ENCODE measurements around the gene ZNF609.
"Not testable (repeated sequence)": the region's sequence is repeated elsewhere in the genome, so short reads cannot be mapped to it uniquely, and the experiment has no call there.

Gene ZNF609

GRCh38 chr15:64586984-64587383 is 126.6 kb downstream of the ZNF609 start:
- DNase-seq, result no peak

DNA sequence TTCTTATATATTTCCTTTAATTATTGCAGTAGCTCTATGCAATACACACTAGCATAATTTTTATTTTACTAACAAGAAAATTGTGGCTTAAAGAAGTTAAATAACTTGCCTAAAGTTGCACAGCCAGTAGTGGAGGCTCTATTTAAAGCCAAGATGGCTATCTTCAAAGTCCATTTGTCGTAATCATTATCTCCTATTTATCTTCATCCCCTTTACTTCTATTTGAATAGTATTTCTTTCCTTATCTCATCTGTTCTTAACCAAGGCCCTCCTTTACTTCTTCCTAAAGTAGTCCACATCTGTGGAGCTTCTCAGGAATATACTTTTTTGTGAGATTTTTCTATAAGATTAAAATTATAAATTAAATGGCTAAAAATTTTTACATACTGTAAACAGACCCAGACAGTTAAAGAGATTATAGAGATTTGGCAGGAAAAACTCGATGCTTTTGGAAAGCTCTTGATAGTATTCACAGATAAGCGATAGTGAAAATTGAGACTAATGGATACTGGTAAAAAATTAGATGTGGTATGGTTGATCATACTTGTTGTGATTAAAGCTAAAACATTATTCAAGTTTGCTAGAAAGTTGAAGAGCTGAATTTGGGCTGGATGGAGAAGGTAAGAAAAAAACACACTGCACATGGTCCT is 129.2 kb downstream of the ZNF609 start:
- DNase-seq, result no peak

- DNase-seq, result not testable (repeated sequence)
Measured at GRCh38 chr15:64592845-64593244, 132.5 kb downstream of the ZNF609 start.

- peak; percentile 5 for DNase-seq
Measured at GRCh38 chr15:64596701-64597476, 136.5 kb downstream of the ZNF609 start.

GRCh38 chr15:64597477-64597822 is 137.1 kb downstream of the ZNF609 start:
- DNase-seq, result no peak

- DNase-seq, result no peak
Measured at GRCh38 chr15:64599226-64599625, 138.8 kb downstream of the ZNF609 start.

GRCh38 chr15:64599716-64600115 is 139.3 kb downstream of the ZNF609 start:
- DNase-seq, result no peak

DNA sequence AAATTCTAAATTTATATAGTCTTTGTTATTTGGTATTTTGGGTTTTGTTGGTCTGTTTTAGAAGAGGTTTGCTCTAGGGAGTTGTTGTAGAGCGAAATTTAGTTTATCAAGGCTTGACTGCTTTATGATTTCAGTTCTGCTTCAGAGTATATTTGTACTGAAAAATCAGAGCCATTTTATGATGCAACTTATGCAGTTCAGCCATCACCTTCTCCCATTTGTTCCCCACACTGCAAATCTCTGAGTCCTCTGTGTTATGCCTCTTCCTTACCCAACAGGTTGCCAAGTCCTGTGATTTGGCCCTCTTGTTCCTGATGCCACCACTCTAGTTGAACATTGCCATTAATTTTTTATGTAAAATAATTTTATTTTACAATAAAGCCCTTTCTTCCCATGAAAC is 140.4 kb downstream of the ZNF609 start:
- no peak for DNase-seq

DNA sequence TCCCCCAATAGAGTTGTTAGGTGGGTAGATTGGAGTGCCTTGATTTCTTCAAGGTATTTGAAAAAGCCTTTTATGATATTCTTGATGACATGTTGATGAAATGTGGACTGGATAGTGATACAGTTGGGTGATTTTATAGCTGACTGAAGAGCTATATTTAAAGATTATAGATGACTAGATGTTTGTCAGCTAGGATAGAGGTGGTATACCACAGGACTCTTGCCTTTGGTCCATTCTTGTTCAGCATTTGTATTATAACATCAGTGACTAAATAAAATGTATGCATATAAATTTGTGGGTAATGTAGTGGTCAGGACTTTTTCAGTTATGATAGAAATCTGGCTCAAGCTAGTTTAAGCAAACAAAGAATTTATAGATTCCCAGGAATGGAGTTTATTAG is 143.9 kb downstream of the ZNF609 start:
- DNase-seq, result no peak

GRCh38 chr15:64607416-64607815 is 147.0 kb downstream of the ZNF609 start:
- DNase-seq, result not testable (repeated sequence)

DNA sequence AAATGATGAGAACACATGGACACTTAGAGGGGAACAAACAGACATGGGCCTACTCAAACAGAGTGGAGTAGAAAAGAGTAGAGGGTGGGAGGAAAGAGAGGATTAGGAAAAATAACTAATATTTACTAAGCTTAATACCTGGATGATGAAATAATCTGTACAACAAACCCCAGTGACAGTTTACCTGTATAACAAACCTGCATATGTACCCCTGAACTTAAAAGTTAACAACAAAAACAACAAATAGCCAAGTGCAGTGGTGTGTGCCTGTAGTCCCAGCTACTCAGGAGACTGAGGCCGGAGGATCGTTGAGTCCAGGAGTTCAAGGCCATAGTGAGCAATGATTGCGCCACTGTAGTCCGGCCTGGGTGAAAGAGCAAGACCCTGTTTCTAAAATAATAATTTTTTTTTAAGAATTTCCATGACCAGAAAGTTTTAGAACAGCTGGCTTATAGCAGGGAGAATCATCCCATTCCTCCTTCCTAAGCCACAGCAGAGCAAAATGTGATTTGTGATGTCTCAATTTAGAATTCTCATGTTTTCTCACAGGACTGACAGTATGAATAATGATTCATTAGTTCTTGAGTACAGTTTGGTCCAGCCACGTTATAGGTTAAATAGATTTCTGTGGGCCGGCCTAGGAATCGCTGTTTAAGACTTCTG is 150.0 kb downstream of the ZNF609 start:
- no peak for DNase-seq

- DNase-seq, result no peak
Measured at GRCh38 chr15:64611085-64611725, 150.8 kb downstream of the ZNF609 start.

DNA sequence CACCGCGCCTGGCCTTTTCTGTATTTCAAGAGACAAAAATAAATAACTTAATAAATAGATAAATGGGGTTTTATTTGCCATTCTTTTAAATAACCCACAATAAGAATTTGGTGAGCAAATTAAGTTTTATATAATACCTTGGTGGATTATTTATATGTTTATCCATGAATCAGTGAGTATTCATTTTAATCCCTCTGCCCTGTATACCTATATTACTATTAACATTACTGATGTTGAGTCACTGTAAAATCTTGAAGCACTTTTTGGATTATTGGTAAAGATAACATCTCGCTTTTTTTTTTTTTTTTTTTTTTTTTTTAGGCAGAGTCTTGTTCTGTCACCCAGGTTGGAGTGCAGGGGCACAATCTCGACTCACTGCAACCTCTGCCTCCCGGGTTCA is 154.1 kb downstream of the ZNF609 start:
- DNase-seq, result no peak

GRCh38 chr15:64617727-64618126 is 157.3 kb downstream of the ZNF609 start:
- DNase-seq, result no peak

- DNase-seq, result no peak
Measured at GRCh38 chr15:64618138-64618537, 157.8 kb downstream of the ZNF609 start.

DNA sequence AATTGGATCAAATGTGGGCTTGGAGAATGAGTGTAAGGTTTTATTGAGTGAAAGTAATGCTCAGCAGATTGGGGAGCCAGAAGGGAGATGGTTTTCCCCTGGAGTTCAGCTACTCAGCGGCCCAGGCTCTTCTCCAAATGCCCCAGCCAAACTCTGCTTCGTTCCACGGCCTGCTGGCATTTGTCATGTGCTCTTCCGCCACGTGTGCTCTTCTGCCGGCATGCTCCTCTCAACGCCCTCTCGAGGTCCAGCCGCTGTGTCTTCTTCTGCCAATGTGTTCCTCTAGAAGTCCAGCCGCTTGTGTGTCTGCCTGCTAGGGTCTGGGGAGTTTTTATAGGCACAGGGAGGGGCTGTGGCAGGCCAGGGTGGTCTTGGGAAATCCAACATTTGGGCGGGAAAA is 158.2 kb downstream of the ZNF609 start:
- DNase-seq, result no peak

- DNase-seq, result no peak
Measured at GRCh38 chr15:64619880-64620839, 159.8 kb downstream of the ZNF609 start.

DNA sequence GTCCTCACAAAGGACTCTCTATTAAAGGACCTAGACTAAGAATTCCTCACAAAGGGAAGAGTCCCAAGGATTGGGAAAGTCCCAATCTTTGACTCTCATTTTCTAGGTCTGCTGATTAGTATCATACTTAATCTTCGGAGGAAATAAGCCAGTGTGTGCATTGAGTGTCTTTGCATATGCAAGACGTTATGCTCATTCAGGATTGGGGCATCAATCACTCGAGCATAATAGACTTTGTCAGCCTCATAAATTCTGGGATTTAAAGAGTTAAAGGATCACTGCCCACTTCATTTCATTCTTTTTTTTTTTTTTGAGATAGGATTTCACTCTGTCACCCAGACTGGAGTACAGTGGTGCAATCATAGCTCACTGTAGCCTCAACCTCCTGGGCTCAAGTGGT is 160.7 kb downstream of the ZNF609 start:
- no peak for DNase-seq

- DNase-seq, result no peak
Measured at GRCh38 chr15:64622410-64623260, 162.3 kb downstream of the ZNF609 start.

GRCh38 chr15:64623347-64623996 is 163.1 kb downstream of the ZNF609 start:
- DNase-seq, result no peak

DNA sequence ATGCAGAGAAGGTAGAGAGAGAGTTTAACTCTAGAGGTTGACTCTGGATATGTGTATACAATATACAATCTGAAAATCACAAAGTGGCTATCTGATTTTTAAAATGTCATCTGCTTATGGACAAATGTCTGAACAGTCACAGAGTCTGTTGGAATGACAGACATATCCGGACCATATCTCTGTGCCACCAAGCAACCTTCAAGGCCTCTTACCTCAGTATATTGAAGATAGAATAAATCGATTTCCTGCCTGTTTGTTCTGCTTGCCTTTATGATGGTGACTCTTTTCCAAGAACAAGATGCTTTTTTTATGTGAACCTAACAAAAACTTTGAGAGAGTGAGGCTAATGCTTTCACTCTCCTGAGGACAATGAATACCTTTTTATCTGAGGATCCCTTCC is 163.9 kb downstream of the ZNF609 start:
- no peak for DNase-seq

All from MV-4-11 (cell line).